GM21737 (cell line): ENCODE results near the gene MAN1A1.

Source experiments
- ATAC-seq: cut with Tn5 transposase; IDR thresholded peaks from one replicate; pipeline ENCODE4 v1.9.1; 2021; ENCODE audit warnings: mild to moderate bottlenecking, moderate library complexity; ENCODE audit not compliant: unreplicated experiment

MAN1A1 gene

GRCh38 chr6:119240257-119241110 lies 109.1 kb downstream of the MAN1A1 start:
- no peak for ATAC-seq

GRCh38 chr6:119237177-119237715 lies 112.3 kb downstream of the MAN1A1 start:
- ATAC-seq: no peak

- ATAC-seq: no peak
Observed at GRCh38 chr6:119234941-119235340, 114.6 kb downstream of the MAN1A1 start.

GRCh38 chr6:119234457-119234856 lies 115.1 kb downstream of the MAN1A1 start:
- no peak for ATAC-seq

- no peak for ATAC-seq
Observed at GRCh38 chr6:119233312-119233984, 116.1 kb downstream of the MAN1A1 start.

GRCh38 chr6:119231394-119231793 lies 118.2 kb downstream of the MAN1A1 start:
- ATAC-seq: no peak

- no peak for ATAC-seq
Observed at GRCh38 chr6:119230160-119230559, 119.4 kb downstream of the MAN1A1 start.

- no peak for ATAC-seq
Observed at GRCh38 chr6:119227377-119227776, 122.2 kb downstream of the MAN1A1 start.

GRCh38 chr6:119226089-119226488 lies 123.5 kb downstream of the MAN1A1 start:
- ATAC-seq: no peak

- no peak for ATAC-seq
Observed at GRCh38 chr6:119224095-119224701, 125.4 kb downstream of the MAN1A1 start.

- ATAC-seq: no peak
Observed at GRCh38 chr6:119220452-119220851, 129.1 kb downstream of the MAN1A1 start.

- no peak for ATAC-seq
Observed at GRCh38 chr6:119218548-119218947, 131.0 kb downstream of the MAN1A1 start.

- ATAC-seq: no peak
Observed at GRCh38 chr6:119215885-119216590, 133.5 kb downstream of the MAN1A1 start.

- no peak for ATAC-seq
Observed at GRCh38 chr6:119215309-119215708, 134.3 kb downstream of the MAN1A1 start.

GRCh38 chr6:119210596-119210995 lies 139.0 kb downstream of the MAN1A1 start:
- no peak for ATAC-seq

GRCh38 chr6:119209452-119210205 lies 139.9 kb downstream of the MAN1A1 start:
- ATAC-seq: peak; percentile 46

- no peak for ATAC-seq
Observed at GRCh38 chr6:119207971-119208725, 141.4 kb downstream of the MAN1A1 start.

- no peak for ATAC-seq
Observed at GRCh38 chr6:119207327-119207726, 142.2 kb downstream of the MAN1A1 start.

- ATAC-seq: peak; percentile 89
Observed at GRCh38 chr6:119205911-119206618, 143.5 kb downstream of the MAN1A1 start.
